Transverse colon (tissue), 4 donors: ENCODE results near the gene USP14.

Experiments
- EP300 ChIP-seq: sonication (generic); formaldehyde crosslinking; IDR thresholded peaks from one replicate; pipeline ENCODE4 v1.6.1; 2017; ENCODE audit warnings: antibody characterized with exemption, low read depth
- POLR2A ChIP-seq: fragments of 450-650 bp; IDR thresholded peaks from one replicate; pipeline ENCODE4 v1.6.1; 2016; ENCODE audit warnings: antibody characterized with exemption, mild to moderate bottlenecking, moderate library complexity
- POLR2AphosphoS5 ChIP-seq, 3 donors: sonication (generic); formaldehyde crosslinking; IDR thresholded peaks; one replicate each; pipeline ENCODE4 v1.6.1; 2016; ENCODE audit warnings: antibody characterized with exemption in 3 of 3
- TF ChIP-seq, protein P1 (sequence below), 5 experiments: fragments of 200-600 bp in 3 of 5; fragments of 450-650 bp in 2 of 5; sonication (generic) in 3 of 5; IDR thresholded peaks; 1 replicate in 2 of 5; 2 replicates in 3 of 5; pipeline ENCODE4 v1.5.1; 2016 to 2017; ENCODE audit warnings: antibody characterized with exemption in 5 of 5, inconsistent platforms in 3 of 5, mild to moderate bottlenecking in 2 of 5, moderate library complexity in 1 of 5

DNA sequence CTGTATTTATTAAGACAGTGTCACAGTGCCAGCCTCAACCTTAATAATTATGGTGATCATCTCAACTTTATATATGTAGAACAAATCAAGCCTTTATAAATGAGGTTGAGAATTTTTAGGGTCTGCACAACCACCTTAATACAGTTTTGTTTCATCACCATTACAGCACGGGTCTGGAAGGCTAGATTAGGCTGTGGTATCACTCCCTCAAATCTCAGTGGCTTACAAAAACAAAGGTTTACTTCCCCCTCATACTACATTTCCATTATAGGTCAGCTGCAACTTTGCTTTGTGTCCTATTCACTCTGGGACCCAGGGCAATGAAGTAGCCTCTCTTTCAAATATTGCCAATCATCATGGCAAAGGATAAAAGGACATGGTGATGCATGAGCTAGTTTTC lies 23.3 kb upstream of the USP14 start:
- no peak for TF ChIP-seq POLR2AphosphoS5 (IDR thresholded peaks at IDR 0.05)
- no peak for TF ChIP-seq POLR2A
- TF ChIP-seq, protein P1, sequence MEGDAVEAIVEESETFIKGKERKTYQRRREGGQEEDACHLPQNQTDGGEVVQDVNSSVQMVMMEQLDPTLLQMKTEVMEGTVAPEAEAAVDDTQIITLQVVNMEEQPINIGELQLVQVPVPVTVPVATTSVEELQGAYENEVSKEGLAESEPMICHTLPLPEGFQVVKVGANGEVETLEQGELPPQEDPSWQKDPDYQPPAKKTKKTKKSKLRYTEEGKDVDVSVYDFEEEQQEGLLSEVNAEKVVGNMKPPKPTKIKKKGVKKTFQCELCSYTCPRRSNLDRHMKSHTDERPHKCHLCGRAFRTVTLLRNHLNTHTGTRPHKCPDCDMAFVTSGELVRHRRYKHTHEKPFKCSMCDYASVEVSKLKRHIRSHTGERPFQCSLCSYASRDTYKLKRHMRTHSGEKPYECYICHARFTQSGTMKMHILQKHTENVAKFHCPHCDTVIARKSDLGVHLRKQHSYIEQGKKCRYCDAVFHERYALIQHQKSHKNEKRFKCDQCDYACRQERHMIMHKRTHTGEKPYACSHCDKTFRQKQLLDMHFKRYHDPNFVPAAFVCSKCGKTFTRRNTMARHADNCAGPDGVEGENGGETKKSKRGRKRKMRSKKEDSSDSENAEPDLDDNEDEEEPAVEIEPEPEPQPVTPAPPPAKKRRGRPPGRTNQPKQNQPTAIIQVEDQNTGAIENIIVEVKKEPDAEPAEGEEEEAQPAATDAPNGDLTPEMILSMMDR (IDR thresholded peaks at IDR 0.05), result no peak
- no peak for TF ChIP-seq EP300
